ENCODE results near the gene VIM.

VIM gene

DNA sequence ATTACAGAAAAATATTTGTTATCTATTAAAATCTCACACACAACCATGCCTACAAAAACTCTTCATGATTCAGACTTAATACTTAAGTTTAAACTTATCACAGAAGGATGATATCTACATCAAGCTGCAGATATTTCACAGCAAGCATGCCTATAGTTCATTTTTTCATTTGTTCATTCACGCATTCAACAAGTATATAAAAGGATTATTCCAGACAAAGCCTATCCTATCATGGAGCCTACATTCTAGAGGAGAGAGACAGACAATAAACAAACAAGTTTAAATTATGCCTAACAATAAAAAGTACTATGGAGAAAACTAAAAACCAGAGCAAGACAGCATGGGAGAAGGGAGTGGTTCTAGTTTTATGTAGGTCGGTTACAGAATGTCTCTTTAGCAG, 37.4 kb upstream of the VIM start:
- TF ChIP-seq, protein P1, sequence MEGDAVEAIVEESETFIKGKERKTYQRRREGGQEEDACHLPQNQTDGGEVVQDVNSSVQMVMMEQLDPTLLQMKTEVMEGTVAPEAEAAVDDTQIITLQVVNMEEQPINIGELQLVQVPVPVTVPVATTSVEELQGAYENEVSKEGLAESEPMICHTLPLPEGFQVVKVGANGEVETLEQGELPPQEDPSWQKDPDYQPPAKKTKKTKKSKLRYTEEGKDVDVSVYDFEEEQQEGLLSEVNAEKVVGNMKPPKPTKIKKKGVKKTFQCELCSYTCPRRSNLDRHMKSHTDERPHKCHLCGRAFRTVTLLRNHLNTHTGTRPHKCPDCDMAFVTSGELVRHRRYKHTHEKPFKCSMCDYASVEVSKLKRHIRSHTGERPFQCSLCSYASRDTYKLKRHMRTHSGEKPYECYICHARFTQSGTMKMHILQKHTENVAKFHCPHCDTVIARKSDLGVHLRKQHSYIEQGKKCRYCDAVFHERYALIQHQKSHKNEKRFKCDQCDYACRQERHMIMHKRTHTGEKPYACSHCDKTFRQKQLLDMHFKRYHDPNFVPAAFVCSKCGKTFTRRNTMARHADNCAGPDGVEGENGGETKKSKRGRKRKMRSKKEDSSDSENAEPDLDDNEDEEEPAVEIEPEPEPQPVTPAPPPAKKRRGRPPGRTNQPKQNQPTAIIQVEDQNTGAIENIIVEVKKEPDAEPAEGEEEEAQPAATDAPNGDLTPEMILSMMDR (IDR thresholded peaks at IDR 0.05; ENCODE audit: low read depth, low read length), result no peak
- no peak for DNase-seq (ENCODE audit: extremely low read depth, low read depth)

DNA sequence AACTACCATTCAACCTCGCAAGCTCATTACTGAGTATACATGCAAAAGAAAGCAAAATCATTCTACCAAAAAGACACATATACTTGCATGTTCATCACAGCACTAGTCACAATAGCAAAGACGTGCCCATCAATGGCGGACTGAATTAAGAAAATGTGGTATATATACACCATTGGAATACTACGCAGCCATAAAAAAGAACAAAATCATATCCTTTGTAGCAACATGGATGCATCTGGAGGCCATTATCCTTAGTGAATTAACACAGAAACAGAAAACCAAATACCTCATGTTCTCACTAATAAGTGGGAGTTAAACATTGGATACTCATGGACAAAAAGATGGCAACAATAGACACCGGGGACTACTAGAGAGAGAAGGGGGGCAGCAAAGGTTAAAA, 33.0 kb upstream of the VIM start:
- no peak for DNase-seq (ENCODE audit: extremely low read depth, low read depth)
- TF ChIP-seq, protein P1 (IDR thresholded peaks at IDR 0.05; ENCODE audit: low read depth, low read length), result no peak

GRCh38 chr10:17196045-17196444, 32.0 kb upstream of the VIM start:
- no peak for DNase-seq (ENCODE audit: extremely low read depth, low read depth)
- TF ChIP-seq, protein P1 (IDR thresholded peaks at IDR 0.05; ENCODE audit: low read depth, low read length), result no peak

GRCh38 chr10:17196573-17196972, 31.5 kb upstream of the VIM start:
- DNase-seq (ENCODE audit: extremely low read depth, low read depth), result no peak
- TF ChIP-seq, protein P1 (IDR thresholded peaks at IDR 0.05; ENCODE audit: low read depth, low read length), result no peak

DNA sequence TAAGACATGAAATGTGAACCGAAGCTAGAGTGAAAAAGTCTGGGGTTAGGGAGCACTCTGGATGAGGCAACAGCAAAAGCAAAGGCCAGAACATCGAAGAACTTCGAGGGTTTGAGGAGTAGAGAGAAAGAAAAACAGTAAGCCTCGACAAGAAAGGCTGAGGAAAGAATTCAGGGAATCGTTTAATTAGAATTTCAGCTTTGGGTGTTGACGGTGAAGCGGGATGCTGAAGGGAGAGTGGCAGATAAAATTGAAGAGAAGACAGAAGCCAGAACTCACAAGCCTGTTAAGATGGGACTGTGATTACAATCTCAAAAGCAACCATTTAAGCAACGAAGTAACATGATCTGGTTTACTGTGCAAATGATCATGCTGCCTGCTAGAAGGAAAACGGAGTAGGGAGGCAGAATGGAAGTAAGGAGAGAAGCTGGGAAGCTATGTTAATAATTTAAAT, 28.7 kb upstream of the VIM start:
- TF ChIP-seq, protein P1 (IDR thresholded peaks at IDR 0.05; ENCODE audit: low read depth, low read length), result no peak
- DNase-seq (ENCODE audit: extremely low read depth, low read depth), result peak; percentile 30

DNA sequence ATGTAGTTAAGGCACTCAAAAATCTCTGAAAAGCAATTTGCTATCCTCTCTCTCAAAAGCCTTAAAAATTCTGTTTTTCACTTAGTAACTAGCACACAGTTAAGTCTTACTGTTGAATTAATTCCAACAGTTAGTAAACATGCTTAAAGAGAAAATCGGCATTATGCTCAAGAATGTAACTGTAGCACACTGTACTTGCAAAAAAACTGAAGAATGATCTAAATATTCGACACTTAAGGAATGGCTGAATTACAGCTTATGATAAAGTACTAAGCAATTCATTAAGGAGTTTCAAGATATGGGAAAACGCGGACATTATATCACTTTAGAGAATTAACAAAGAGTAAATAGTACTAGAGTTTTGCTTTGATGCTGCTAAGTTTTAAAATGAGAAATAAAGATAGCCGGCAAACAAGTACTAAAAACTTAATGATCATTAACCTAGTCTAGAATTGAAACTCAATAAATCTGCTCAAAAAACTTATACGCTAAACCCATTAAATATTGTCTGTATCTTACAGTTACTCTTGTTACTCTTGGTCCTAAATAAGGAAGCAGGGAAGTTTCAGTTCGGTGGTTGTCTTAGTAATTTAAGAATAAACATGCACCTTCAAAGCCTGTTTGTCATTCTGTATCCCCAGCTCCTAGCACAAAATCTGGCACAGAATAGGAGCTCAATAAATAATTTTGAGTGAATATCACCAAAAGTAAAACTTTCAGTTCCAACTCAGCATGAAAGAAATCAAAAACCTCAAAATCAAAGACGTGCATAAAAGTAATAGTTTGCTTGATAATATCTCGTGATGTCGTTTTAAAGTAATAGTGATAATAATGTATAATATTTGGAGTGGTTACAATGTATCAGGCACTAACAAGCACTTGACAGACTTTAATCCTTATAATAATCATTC, 27.8 kb upstream of the VIM start:
- no peak for DNase-seq (ENCODE audit: extremely low read depth, low read depth)
- TF ChIP-seq, protein P1 (IDR thresholded peaks at IDR 0.05; ENCODE audit: low read depth, low read length), result no peak
